DND-41 (cell line): ENCODE measurements around the gene PSMC3.

Source experiments
- ATAC-seq: fragments of 200-7000 bp; cut with Tn5 transposase; 3 replicates; pipeline ENCODE4 v1.9.1; 2021; ENCODE audit warnings: low read depth; ENCODE audit not compliant: insufficient read depth
- DNase-seq: peaks from one replicate; pipeline ENCODE4 v3.0.0-alpha.2; 2020
- H2AFZ ChIP-seq: 2 replicates; pipeline ENCODE4 v1.6.0; 2012; ENCODE audit warnings: low read depth, low read length
- H3K27ac ChIP-seq: 2 replicates; pipeline ENCODE4 v1.5.1; 2012; ENCODE audit warnings: low read length, inconsistent platforms
- H3K27me3 ChIP-seq: fragments of 200-600 bp; sonication (generic); 2 replicates; pipeline ENCODE4 v1.6.0; 2012; ENCODE audit warnings: low read length, mild to moderate bottlenecking, inconsistent platforms; ENCODE audit not compliant: insufficient read depth, poor library complexity
- H3K36me3 ChIP-seq: 2 replicates; pipeline ENCODE4 v1.5.1; 2012; ENCODE audit warnings: low read length, inconsistent platforms; ENCODE audit not compliant: insufficient read depth
- H3K4me1 ChIP-seq: 2 replicates; pipeline ENCODE4 v1.5.1; 2012; ENCODE audit warnings: mild to moderate bottlenecking, low read length; ENCODE audit not compliant: insufficient read depth
- H3K4me2 ChIP-seq: 2 replicates; pipeline ENCODE4 v1.6.0; 2012; ENCODE audit warnings: mild to moderate bottlenecking, moderate library complexity, low read length, inconsistent platforms; ENCODE audit not compliant: insufficient read depth
- H3K4me3 ChIP-seq, 2 experiments: fragments of 200-600 bp in 1 of 2; shearing (Covaris generic) in 1 of 2; 2 replicates each; pipeline ENCODE4 v1.5.1; 2012 to 2016; ENCODE audit warnings: inconsistent platforms in 2 of 2, low read length in 2 of 2, mild to moderate bottlenecking in 2 of 2, low read depth in 1 of 2, moderate library complexity in 1 of 2
- H3K79me2 ChIP-seq: 2 replicates; pipeline ENCODE4 v1.6.0; 2012; ENCODE audit warnings: low read length, inconsistent platforms; ENCODE audit not compliant: insufficient read depth
- H3K9ac ChIP-seq: 2 replicates; pipeline ENCODE4 v1.6.0; 2012; ENCODE audit warnings: low read depth, mild to moderate bottlenecking, inconsistent platforms, low read length, moderate library complexity
- H3K9me3 ChIP-seq: 2 replicates; pipeline ENCODE4 v1.5.1; 2012; ENCODE audit warnings: low read length, moderate library complexity, mild to moderate bottlenecking, inconsistent platforms; ENCODE audit not compliant: insufficient read depth, severe bottlenecking
- H4K20me1 ChIP-seq: 2 replicates; pipeline ENCODE4 v1.6.0; 2012; ENCODE audit warnings: low read length; ENCODE audit not compliant: insufficient read depth
- EZH2 ChIP-seq: IDR thresholded peaks from 3 replicates; pipeline ENCODE4 v1.6.1; 2012; ENCODE audit warnings: borderline replicate concordance, low read depth, mild to moderate bottlenecking, moderate library complexity, low read length, inconsistent platforms; ENCODE audit not compliant: severe bottlenecking
- TF ChIP-seq, protein P1 (sequence below): IDR thresholded peaks from 2 replicates; pipeline ENCODE4 v1.5.1; 2012; ENCODE audit warnings: borderline replicate concordance, low read length, moderate library complexity, mild to moderate bottlenecking; ENCODE audit not compliant: poor library complexity, severe bottlenecking; ENCODE audit errors: extremely low read depth

PSMC3 gene

DNA sequence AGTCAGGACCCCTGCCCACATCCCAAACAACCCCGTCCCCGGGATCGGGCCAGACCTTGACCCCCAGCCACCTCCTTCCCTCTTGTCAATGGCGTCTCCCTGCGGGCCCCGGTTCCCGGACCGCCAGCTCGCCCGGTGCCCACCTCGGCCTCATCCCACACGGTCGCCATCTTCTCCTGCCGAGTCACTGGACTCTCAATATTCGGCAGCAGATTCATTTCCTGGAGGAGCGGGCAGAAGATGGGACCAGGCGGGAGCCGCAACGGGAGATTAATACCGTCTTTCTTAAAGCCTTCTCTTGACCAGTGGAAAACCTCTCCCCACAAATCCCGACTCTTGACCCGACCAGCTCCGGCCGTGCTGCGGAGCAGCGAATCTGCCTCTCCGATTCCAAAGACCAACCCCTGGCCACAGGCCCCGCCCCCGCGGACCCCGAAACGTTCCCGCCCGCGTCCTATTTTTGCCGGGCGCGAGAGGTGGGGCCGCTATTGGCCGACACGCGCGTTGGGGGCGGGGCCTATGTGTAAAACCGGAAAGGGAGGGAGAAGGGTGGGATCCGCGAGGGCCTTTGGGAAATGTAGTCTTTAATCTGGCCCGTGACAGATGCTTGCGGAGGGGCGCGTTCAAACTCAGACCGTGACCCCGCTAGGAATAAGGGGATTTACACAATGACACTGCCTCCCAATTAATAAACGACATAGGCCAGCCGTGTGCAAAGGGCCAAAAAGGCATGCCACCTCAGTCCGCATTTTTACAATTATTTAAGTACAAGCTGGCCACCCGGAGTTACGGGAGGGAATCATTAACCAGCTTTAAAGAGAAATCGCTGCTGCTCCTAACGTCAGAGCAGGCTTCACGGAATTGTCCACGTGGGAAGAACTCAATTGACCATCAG is at the start of gene PSMC3:
Gene PSMC3, minus strand, starts transcription at position 378 of the 895 bp plus-strand sequence. Its CDS starts 160 bp downstream, at position 218.
- Histone ChIP-seq H3K79me2 (peaks cover 37% of the 10 kb centered on the region), H3K4me2 (peak within 1 kb of the TSS; percentile 85), H3K4me3 (peak within 1 kb of the TSS; percentile 94 to 100), H3K4me1 (peaks cover 32% of the 10 kb centered on the region), H3K36me3 (peaks cover 43% of the 10 kb centered on the region), H3K9ac (peak within 1 kb of the TSS; percentile 96), H4K20me1 (peaks cover 12% of the 10 kb centered on the region), H3K27me3 (no peaks in the 10 kb centered on the region), H2AFZ (peak within 1 kb of the TSS; percentile 99), H3K27ac (peak within 1 kb of the TSS; percentile 100), H3K9me3 (no peaks in the 10 kb centered on the region)
- peak; percentile 89 for ATAC-seq
- DNase-seq = peak; percentile 97
- TF ChIP-seq, protein P1, sequence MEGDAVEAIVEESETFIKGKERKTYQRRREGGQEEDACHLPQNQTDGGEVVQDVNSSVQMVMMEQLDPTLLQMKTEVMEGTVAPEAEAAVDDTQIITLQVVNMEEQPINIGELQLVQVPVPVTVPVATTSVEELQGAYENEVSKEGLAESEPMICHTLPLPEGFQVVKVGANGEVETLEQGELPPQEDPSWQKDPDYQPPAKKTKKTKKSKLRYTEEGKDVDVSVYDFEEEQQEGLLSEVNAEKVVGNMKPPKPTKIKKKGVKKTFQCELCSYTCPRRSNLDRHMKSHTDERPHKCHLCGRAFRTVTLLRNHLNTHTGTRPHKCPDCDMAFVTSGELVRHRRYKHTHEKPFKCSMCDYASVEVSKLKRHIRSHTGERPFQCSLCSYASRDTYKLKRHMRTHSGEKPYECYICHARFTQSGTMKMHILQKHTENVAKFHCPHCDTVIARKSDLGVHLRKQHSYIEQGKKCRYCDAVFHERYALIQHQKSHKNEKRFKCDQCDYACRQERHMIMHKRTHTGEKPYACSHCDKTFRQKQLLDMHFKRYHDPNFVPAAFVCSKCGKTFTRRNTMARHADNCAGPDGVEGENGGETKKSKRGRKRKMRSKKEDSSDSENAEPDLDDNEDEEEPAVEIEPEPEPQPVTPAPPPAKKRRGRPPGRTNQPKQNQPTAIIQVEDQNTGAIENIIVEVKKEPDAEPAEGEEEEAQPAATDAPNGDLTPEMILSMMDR = no peak
- TF ChIP-seq EZH2 = no peak

DNA sequence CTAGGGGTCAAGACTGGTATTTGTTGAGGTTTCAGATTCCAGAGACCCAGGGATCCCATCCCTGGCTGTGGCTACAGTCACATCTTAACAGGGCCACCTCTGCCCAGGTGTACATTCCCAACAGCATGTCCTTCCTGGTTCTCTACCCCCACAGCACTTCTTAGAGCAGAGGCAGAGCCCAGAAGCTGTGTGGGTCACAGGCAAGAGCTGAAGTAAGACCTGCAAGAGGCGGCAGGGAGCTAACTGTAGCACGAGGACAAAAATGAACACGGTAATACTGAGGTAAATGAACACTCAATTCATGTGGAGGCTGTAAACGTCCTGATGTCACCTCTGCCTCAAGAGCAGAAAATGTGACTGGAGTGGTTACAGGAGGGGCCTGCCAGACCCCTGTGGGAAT is 44.4 kb upstream of the PSMC3 start:
- no peak for DNase-seq
- Histone ChIP-seq H3K27me3 (no peaks in the 10 kb centered on the region), H3K27ac (no peak overlapping the region), H2AFZ (no peak overlapping the region), H3K9me3 (no peaks in the 10 kb centered on the region), H3K36me3 (peaks cover 90% of the 10 kb centered on the region), H3K4me3 (no peak overlapping the region), H3K9ac (no peak overlapping the region), H4K20me1 (peaks cover 29% of the 10 kb centered on the region), H3K4me1 (no peaks in the 10 kb centered on the region), H3K79me2 (peaks cover 33% of the 10 kb centered on the region), H3K4me2 (no peak overlapping the region)
- no peak for TF ChIP-seq EZH2
- TF ChIP-seq, protein P1 = no peak
- ATAC-seq = no peak

DNA sequence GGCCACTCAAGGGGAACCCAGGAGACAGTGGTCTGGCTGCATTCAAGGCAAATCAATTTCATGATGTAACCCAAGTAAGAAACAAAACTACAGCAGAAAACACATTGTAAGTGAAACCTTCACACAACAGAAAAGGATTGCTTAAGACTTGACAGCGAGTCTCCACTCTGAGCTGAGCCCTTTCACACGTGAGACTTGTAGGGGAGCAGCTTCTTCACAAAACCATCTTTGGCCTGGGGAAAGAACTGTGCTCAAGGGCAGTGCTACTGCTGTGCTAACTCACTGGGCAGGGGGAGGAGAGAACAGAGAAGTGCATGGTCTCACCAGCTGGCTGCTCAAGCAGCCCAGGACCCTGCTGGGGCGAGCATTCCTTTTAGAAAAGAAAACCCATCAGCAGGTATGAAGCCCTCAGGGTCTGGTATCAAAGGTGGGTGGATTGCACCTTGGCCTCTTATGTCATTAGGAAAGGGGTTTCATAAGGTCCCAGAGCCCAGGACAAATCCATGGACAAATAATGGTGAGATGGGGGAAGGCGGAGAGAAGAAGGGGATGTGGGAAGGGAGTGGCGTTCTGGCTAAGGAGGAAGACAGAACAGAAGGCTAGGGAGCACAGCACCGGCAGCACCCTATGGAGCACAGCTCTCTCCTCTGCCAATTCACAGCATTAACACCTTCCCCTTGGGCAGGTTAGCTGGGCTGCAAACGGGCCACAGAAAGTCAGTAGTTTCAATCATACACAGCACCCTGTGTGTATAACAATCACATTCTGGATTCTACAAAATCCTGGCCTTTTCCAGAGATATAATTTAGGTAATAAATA is 43.3 kb upstream of the PSMC3 start:
- no peak for DNase-seq
- H3K27ac ChIP-seq = no peak overlapping the region
- no peak overlapping the region for H3K9ac ChIP-seq
- H3K9me3 ChIP-seq = no peaks in the 10 kb centered on the region
- no peak; the same call in 2 of the 3 replicates for ATAC-seq
- H3K4me1 ChIP-seq = no peaks in the 10 kb centered on the region
- no peak for TF ChIP-seq EZH2
- TF ChIP-seq, protein P1 = no peak
- peaks cover 90% of the 10 kb centered on the region for H3K36me3 ChIP-seq
- H3K27me3 ChIP-seq = no peaks in the 10 kb centered on the region
- H3K79me2 ChIP-seq = peaks cover 37% of the 10 kb centered on the region
- no peak overlapping the region for H3K4me3 ChIP-seq
- no peak overlapping the region for H2AFZ ChIP-seq
- H4K20me1 ChIP-seq = peaks cover 35% of the 10 kb centered on the region
- no peak overlapping the region for H3K4me2 ChIP-seq
